SK-N-SH treated with all-trans-retinoic acid at 6 μM for 48 hours (cell line): ENCODE measurements around the gene E2F2.

Source experiments
- ATAC-seq: fragments of 200-7000 bp; cut with Tn5 transposase; 3 replicates; pipeline ENCODE4 v1.9.1; 2020; ENCODE audit warnings: mild to moderate bottlenecking, moderate library complexity
- ARNTL ChIP-seq: fragments of 450-650 bp; formaldehyde crosslinking; IDR thresholded peaks from 2 replicates; pipeline ENCODE4 v1.5.0; 2020; ENCODE audit warnings: low read depth, mild to moderate bottlenecking, moderate library complexity, borderline replicate concordance
- BACH2 ChIP-seq: fragments of 250-450 bp; sonication (Bioruptor Pico); IDR thresholded peaks from 2 replicates; pipeline ENCODE4 v1.9.0; 2021; ENCODE audit warnings: mild to moderate bottlenecking, borderline replicate concordance
- CREB5 ChIP-seq: fragments of 250-450 bp; sonication (Bioruptor Pico); IDR thresholded peaks from 2 replicates; pipeline ENCODE4 v1.5.1; 2020; ENCODE audit warnings: low read depth, mild to moderate bottlenecking, moderate library complexity
- ESRRG ChIP-seq: fragments of 250-450 bp; sonication (Bioruptor Pico); IDR thresholded peaks from 2 replicates; pipeline ENCODE4 v1.6.1; 2021; ENCODE audit warnings: mild to moderate bottlenecking
- ISL1 ChIP-seq: fragments of 250-450 bp; sonication (Bioruptor Pico); IDR thresholded peaks from 2 replicates; pipeline ENCODE4 v2.1.2; 2022; ENCODE audit warnings: mild to moderate bottlenecking, moderate library complexity
- OSR1 ChIP-seq: fragments of 250-450 bp; sonication (Bioruptor Pico); IDR thresholded peaks from 2 replicates; pipeline ENCODE4 v1.8.0; 2022; ENCODE audit warnings: moderate library complexity, mild to moderate bottlenecking, inconsistent platforms
- PATZ1 ChIP-seq: fragments of 250-450 bp; sonication (Bioruptor Pico); IDR thresholded peaks from 2 replicates; pipeline ENCODE4 v1.8.0; 2020; ENCODE audit warnings: mild to moderate bottlenecking, moderate library complexity, borderline replicate concordance
- PPARA ChIP-seq: fragments of 250-450 bp; sonication (Bioruptor Pico); IDR thresholded peaks from 2 replicates; pipeline ENCODE4 v1.5.0; 2020; ENCODE audit warnings: mild to moderate bottlenecking, borderline replicate concordance
- RARB ChIP-seq: fragments of 250-450 bp; sonication (Bioruptor Pico); IDR thresholded peaks from 2 replicates; pipeline ENCODE4 v1.8.0; 2021; ENCODE audit warnings: mild to moderate bottlenecking, moderate library complexity
- SNAI2 ChIP-seq: fragments of 250-450 bp; sonication (Bioruptor Pico); IDR thresholded peaks from 2 replicates; pipeline ENCODE4 v1.5.0; 2020; ENCODE audit warnings: mild to moderate bottlenecking, moderate library complexity
- TCF4 ChIP-seq: fragments of 250-450 bp; sonication (Bioruptor Pico); IDR thresholded peaks from 2 replicates; pipeline ENCODE4 v1.8.0; 2021; ENCODE audit warnings: mild to moderate bottlenecking, moderate library complexity, borderline replicate concordance
- TSHZ2 ChIP-seq: fragments of 250-450 bp; sonication (Bioruptor Pico); IDR thresholded peaks from 2 replicates; pipeline ENCODE4 v1.5.0; 2020; ENCODE audit warnings: mild to moderate bottlenecking, moderate library complexity
- ZC3H10 ChIP-seq: fragments of 250-450 bp; sonication (Bioruptor Pico); IDR thresholded peaks from 2 replicates; pipeline ENCODE4 v1.5.1; 2021; ENCODE audit warnings: mild to moderate bottlenecking, moderate library complexity
- ZFP3 ChIP-seq: fragments of 250-450 bp; sonication (Bioruptor Pico); IDR thresholded peaks from 2 replicates; pipeline ENCODE4 v1.5.0; 2020; ENCODE audit warnings: mild to moderate bottlenecking, moderate library complexity
- ZFP30 ChIP-seq: fragments of 450-650 bp; formaldehyde crosslinking; IDR thresholded peaks from 2 replicates; pipeline ENCODE4 v1.5.0; 2022; ENCODE audit warnings: mild to moderate bottlenecking, moderate library complexity
- ZNF565 ChIP-seq: fragments of 450-650 bp; formaldehyde crosslinking; conservative IDR thresholded peaks from 2 replicates; pipeline ENCODE4 v1.5.0; 2020; ENCODE audit warnings: low read depth, mild to moderate bottlenecking, moderate library complexity
- ZNF70 ChIP-seq: fragments of 450-650 bp; formaldehyde crosslinking; IDR thresholded peaks from 2 replicates; pipeline ENCODE4 v1.5.0; 2020; ENCODE audit warnings: mild to moderate bottlenecking, moderate library complexity

E2F2 gene

GRCh38 chr1:23492132-23492720 lies 38.8 kb downstream of the E2F2 start (continued):
- TF ChIP-seq CREB5 (CRISPR knock-in tag) (no peak), PATZ1 (CRISPR knock-in tag) (no peak)

GRCh38 chr1:23489842-23490241 lies 41.2 kb downstream of the E2F2 start:
- no peak for ATAC-seq
- no peak for TF ChIP-seq RARB
- TF ChIP-seq ESRRG (CRISPR knock-in tag) = no peak
- no peak for TF ChIP-seq TSHZ2 (CRISPR knock-in tag)

- no peak for ATAC-seq
- TF ChIP-seq ZFP3 (CRISPR knock-in tag) = no peak
- no peak for TF ChIP-seq RARB
- TF ChIP-seq ARNTL = no peak
- TF ChIP-seq, all 23 proteins: peak for 0
Measured at GRCh38 chr1:23485002-23485332, 46.1 kb downstream of the E2F2 start.

- TF ChIP-seq ZNF70 (CRISPR knock-in tag) (no peak), PPARA (CRISPR knock-in tag) (no peak), OSR1 (CRISPR knock-in tag) (no peak), PATZ1 (CRISPR knock-in tag) (no peak), ARNTL (no peak), SNAI2 (no peak), ZC3H10 (no peak), ISL1 (CRISPR knock-in tag) (no peak), ZFP3 (CRISPR knock-in tag) (no peak), BACH2 (CRISPR knock-in tag) (no peak), ZFP30 (CRISPR knock-in tag) (no peak), CREB5 (CRISPR knock-in tag) (no peak), ZNF565 (CRISPR knock-in tag) (no peak), TCF4 (CRISPR knock-in tag) (no peak), RARB (no peak)
- ATAC-seq = peak; percentile 90
Measured at GRCh38 chr1:23484253-23485001, 46.6 kb downstream of the E2F2 start.
